Measurements from ENCODE around the gene KIR3DL3.
"Not testable (repeated sequence)": the region's sequence is repeated elsewhere in the genome, so short reads cannot be mapped to it uniquely, and the experiment has no call there.

The KIR3DL3 gene

GRCh38 chr19:54738715-54739114, 14.5 kb downstream of the KIR3DL3 start:
- TF ChIP-seq CTCF (IDR thresholded peaks at IDR 0.05): no peak
- no peak for TF ChIP-seq ZFX (IDR thresholded peaks at IDR 0.05; ENCODE audit: borderline replicate concordance)

GRCh38 chr19:54739587-54740497, 15.6 kb downstream of the KIR3DL3 start:
- no peak overlapping the region for H3K27ac ChIP-seq
- TF ChIP-seq ZFX (IDR thresholded peaks at IDR 0.05; ENCODE audit: borderline replicate concordance): no peak

More at GRCh38 chr19:54738715-54739114, 14.5 kb downstream of the KIR3DL3 start:
- H3K27ac ChIP-seq: no peak overlapping the region

GRCh38 chr19:54741950-54742349, 17.7 kb downstream of the KIR3DL3 start:
- not testable (repeated sequence) for H3K27ac ChIP-seq

- not testable (repeated sequence) for H3K27ac ChIP-seq
Measured at GRCh38 chr19:54744080-54744479, 19.8 kb downstream of the KIR3DL3 start.

- H3K27ac ChIP-seq: not testable (repeated sequence)
Measured at GRCh38 chr19:54747614-54748322, 23.5 kb downstream of the KIR3DL3 start.

- not testable (repeated sequence) for H3K27ac ChIP-seq
Measured at GRCh38 chr19:54750276-54750675, 26.0 kb downstream of the KIR3DL3 start.

- H3K27ac ChIP-seq: not testable (repeated sequence)
Measured at GRCh38 chr19:54756204-54757110, 32.2 kb downstream of the KIR3DL3 start.

GRCh38 chr19:54758577-54758976, 34.3 kb downstream of the KIR3DL3 start:
- not testable (repeated sequence) for H3K27ac ChIP-seq

GRCh38 chr19:54764219-54764618, 40.0 kb downstream of the KIR3DL3 start:
- not testable (repeated sequence) for H3K27ac ChIP-seq

- H3K27ac ChIP-seq: not testable (repeated sequence)
Measured at GRCh38 chr19:54766464-54766863, 42.2 kb downstream of the KIR3DL3 start.

GRCh38 chr19:54769646-54770045, 45.4 kb downstream of the KIR3DL3 start, which contains the start of gene KIR2DL1:
Gene KIR2DL1 (plus strand): TSS chr19:54769793. CDS start chr19:54769851, 58 bp downstream.
- H3K27ac ChIP-seq: not testable (repeated sequence)

GRCh38 chr19:54770511-54770910, 46.3 kb downstream of the KIR3DL3 start:
- not testable (repeated sequence) for H3K27ac ChIP-seq

GRCh38 chr19:54771018-54771960, 47.0 kb downstream of the KIR3DL3 start:
- H3K27ac ChIP-seq: not testable (repeated sequence)

GRCh38 chr19:54772666-54773065, 48.4 kb downstream of the KIR3DL3 start:
- H3K27ac ChIP-seq: not testable (repeated sequence)

GRCh38 chr19:54775095-54775815, 51.0 kb downstream of the KIR3DL3 start:
- H3K27ac ChIP-seq: not testable (repeated sequence)

GRCh38 chr19:54775830-54776229, 51.6 kb downstream of the KIR3DL3 start:
- H3K27ac ChIP-seq: not testable (repeated sequence)

GRCh38 chr19:54777851-54778250, 53.6 kb downstream of the KIR3DL3 start:
- H3K27ac ChIP-seq: not testable (repeated sequence)

GRCh38 chr19:54778896-54779295, 54.7 kb downstream of the KIR3DL3 start:
- H3K27ac ChIP-seq: not testable (repeated sequence)

Measured in 22Rv1 (cell line).